A172 (cell line): Measurements from ENCODE around the gene KAT2B. TPM values are rescaled to one million over a fixed set of nuclear protein-coding genes. Genes with fewer than 3 reads are reported as not detected.
"Not testable (repeated sequence)": the region's sequence is repeated elsewhere in the genome, so short reads cannot be mapped to it uniquely, and the experiment has no call there.

Experiments
- DNase-seq: peaks from one replicate; pipeline ENCODE4 v3.0.0-alpha.2; 2015; ENCODE audit warnings: low spot score
- total RNA-seq: library from RNA; depleted of rRNA; stranded (reverse); fragments of >200 nt; shearing (Covaris generic); gene quantifications from 2 replicates; pipeline ENCODE4 v1.2.3, GENCODE V29; 2014

The KAT2B gene
- total RNA-seq, 1 experiment from 2014 or later, result 14.0 TPM

GRCh38 chr3:20041197-20041780 is 1.0 kb downstream of the KAT2B start:
- DNase-seq, result peak; percentile 74

DNA sequence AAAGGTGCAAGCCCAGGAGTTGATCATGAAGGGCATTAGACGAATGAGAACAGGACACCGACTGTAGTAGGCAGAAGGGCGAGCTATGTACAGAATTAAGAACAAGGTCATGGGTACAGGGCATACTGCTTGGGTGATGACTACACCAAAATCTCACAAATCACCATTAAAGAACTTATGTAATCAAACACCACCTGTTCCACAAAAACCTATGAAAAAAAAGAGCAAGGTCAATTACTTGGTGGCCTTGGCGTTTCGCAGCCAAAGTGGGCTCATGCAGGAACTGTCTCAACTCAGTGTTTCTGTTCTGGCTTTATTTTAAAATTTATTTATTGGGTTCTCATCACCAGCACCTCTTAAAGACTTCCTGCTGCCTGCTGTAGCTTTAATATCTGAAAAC is 2.1 kb downstream of the KAT2B start:
- DNase-seq, result no peak

- peak; percentile 33 for DNase-seq
Measured at GRCh38 chr3:20043396-20043795, 3.1 kb downstream of the KAT2B start.

- DNase-seq, result no peak
Measured at GRCh38 chr3:20043825-20044224, 3.6 kb downstream of the KAT2B start.

- not testable (repeated sequence) for DNase-seq
Measured at GRCh38 chr3:20045141-20045540, 4.9 kb downstream of the KAT2B start.

GRCh38 chr3:20046556-20046955 is 6.3 kb downstream of the KAT2B start:
- DNase-seq, result no peak

DNA sequence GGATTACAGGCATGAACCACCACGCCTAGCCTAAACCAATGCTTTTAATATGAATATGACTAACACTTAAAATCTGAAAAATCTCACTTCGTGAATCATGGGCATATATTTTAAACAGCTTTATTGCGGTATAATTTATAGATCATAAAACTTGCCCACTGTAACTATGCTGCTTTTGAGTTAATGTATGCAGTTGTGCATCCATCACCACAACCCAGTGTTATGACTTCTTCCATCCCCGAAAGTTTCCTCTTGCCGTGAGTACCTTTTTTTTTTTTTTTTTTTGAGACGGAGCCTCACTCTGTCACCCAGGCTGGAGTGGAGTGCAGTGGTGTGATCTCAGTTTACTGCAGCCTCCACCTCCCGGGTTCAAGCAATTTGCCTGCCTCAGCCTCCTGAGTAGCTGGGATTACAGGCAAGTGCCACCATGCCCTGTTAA is 7.1 kb downstream of the KAT2B start:
- DNase-seq, result no peak

DNA sequence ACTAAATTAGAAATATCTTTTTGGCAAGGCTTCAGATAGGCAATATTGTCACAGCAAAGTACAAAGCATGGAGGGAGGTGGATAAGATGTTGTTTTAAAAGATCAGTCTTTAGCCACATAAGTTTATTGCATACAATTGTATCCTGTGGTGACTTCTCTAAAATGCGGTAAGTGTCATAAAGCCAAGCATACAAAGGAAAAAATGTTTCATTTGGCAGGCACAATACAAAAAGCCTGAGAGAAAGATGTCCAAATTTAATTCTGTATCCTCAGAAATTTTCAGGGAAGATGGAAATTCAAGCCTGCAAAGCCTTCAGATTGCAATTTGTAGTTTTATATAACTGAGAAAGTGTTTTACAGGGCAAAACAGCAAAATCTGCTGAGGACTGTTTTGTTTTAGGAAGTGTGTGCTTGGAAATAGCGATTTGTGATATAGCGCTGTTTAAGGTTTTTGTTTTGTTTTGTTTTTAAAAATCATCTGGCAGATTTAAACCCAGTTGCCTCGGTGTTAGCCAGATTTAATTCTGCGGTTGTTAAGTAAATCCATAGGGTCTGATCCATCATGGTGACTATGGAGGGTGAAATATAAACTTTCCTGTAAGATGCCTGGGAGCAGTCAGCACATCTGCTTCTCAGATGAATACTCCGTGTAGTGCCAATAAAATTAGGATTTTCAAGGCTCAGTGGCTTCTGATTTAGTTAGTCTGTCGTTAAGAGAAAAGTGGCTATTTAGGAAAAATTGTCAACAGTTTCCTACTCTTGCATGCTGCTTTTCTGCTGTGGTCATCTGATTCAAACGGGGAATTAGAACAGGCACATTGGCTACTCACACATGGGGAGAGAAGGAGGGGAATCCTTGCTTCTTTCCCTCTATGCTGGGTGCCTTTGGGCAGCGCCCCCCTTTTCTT is 8.0 kb downstream of the KAT2B start:
- no peak for DNase-seq

GRCh38 chr3:20051123-20051806 is 11.0 kb downstream of the KAT2B start:
- no peak for DNase-seq

GRCh38 chr3:20052851-20053250 is 12.6 kb downstream of the KAT2B start:
- no peak for DNase-seq

DNA sequence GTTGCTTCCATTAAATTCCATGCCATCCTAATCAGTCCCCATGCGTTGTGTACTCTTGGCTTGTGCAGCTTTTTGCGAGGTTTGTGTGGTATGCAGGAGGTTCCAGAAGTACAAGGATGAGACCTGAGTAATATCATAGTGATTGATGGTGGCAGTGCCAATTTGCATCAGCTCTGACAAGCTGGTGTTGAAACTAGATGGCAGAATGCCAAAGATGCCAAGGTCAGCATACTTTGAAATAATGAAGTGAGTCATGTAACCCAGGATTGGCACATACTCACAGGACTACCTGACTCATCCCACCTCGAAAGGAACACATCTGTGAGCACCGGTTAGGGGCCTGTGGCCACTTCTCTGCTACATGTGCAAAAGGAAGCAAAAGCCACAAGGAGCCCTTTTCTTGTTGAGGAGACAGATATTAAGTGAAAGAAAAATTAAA is 14.3 kb downstream of the KAT2B start:
- DNase-seq, result peak; percentile 99

- peak; percentile 57 for DNase-seq
Measured at GRCh38 chr3:20055020-20055775, 15.0 kb downstream of the KAT2B start.

GRCh38 chr3:20055842-20056241 is 15.6 kb downstream of the KAT2B start:
- no peak for DNase-seq

GRCh38 chr3:20056725-20057611 is 16.7 kb downstream of the KAT2B start:
- DNase-seq, result peak; percentile 81

GRCh38 chr3:20057612-20058180 is 17.4 kb downstream of the KAT2B start:
- no peak for DNase-seq

DNA sequence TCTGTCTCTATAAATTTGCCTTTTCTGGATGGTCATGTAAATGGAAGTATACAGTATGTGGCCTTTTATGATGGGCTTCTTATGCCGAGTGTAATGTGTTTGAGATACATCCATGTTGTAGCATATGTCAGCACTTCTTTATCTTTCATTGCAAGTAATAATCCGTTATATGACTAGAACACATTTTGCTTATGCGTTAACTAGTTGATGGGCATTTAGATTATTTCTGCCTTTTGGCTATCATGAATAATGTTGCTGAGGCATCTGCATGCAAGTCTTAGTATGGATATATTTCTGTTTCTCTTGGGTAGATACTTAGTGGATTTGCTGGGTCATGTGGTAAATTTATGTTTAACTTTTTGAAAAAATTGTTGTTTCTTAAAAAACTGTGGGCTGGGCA is 19.7 kb downstream of the KAT2B start:
- DNase-seq, result no peak

DNA sequence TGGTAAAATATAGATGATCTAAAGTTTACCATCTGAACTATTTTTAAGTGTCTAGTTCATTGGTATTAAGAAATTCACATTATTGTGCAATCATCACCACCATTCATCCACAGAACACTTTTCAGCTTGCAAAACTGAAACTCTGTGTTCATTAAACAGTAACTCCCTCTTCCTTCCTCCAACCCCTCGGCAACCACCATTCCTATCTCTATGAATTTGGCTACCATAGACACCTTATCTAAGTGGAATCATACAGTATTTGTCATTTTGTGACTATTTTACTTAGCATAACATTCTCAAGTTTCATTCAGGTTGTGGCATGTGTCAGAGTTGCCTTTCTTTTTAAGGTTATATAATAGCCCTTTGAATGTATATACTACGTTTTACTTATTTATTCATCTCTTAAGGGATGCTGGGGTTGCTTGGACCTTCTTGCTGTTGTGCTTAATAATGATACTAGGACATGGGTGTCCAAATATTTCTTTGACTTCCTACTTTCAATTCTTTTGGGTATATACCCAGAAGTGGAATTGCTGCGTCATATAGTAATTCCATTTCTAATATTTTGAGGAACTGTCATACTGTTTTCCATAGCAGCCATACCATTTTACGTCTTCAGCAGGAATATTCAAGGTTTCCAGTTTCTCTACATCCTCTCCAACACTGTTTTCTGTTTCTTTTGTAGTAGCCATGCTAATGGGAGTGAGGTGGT is 20.9 kb downstream of the KAT2B start:
- no peak for DNase-seq

GRCh38 chr3:20062996-20063395 is 22.8 kb downstream of the KAT2B start:
- DNase-seq, result no peak

GRCh38 chr3:20064387-20064786 is 24.1 kb downstream of the KAT2B start:
- no peak for DNase-seq
